Activated CD8-positive, alpha-beta T cell treated with anti-CD3 and anti-CD28 coated beads for 36 hours (primary cell): ENCODE results near the gene KCNMA1. TPM values are rescaled to one million over a fixed set of nuclear protein-coding genes. Genes with fewer than 3 reads are reported as not detected.

Experiments
- ATAC-seq: fragments of 200-7000 bp; cut with Tn5 transposase; one replicate; pipeline ENCODE4 v1.10.0; 2021; ENCODE audit warnings: mild to moderate bottlenecking, moderate library complexity
- CTCF ChIA-PET: fragments of 350-600 bp; sonication (Branson Sonifier 250); formaldehyde crosslinking; loops from one replicate; lab custom pipeline; 2021; ENCODE audit warnings: antibody characterized with exemption; lab: Charles Lee
- POLR2A ChIA-PET: fragments of 350-600 bp; sonication (Branson Sonifier 250); formaldehyde crosslinking; loops from one replicate; lab custom pipeline; 2021; ENCODE audit warnings: antibody characterized with exemption; lab: Charles Lee
- DNase-seq: peaks from one replicate; pipeline ENCODE4 v3.0.0-alpha.2; 2020
- H3K27ac Mint-ChIP-seq: one replicate; pipeline ENCODE4 v1.8.0; 2021; ENCODE audit warnings: mild to moderate bottlenecking, mixed read lengths
- H3K27me3 Mint-ChIP-seq: one replicate; pipeline ENCODE4 v1.8.0; 2021; ENCODE audit warnings: mixed read lengths
- H3K36me3 Mint-ChIP-seq: one replicate; pipeline ENCODE4 v1.8.0; 2021; ENCODE audit warnings: low read depth, mixed read lengths
- H3K4me1 Mint-ChIP-seq: one replicate; pipeline ENCODE4 v1.8.0; 2021; ENCODE audit warnings: low read depth, mixed read lengths
- H3K4me3 Mint-ChIP-seq: one replicate; pipeline ENCODE4 v1.8.0; 2021; ENCODE audit warnings: mild to moderate bottlenecking, moderate library complexity, mixed read lengths
- H3K9me3 Mint-ChIP-seq: one replicate; pipeline ENCODE4 v1.8.0; 2021; ENCODE audit warnings: mixed read lengths
- intact Hi-C: fragments of 100-400 bp; cut with micrococcal nuclease; formaldehyde crosslinking; loops from one replicate; pipeline ENCODE4 v1.10.0; 2022
- total RNA-seq, 2 experiments: library from RNA; stranded (reverse); gene quantifications; one replicate each; pipeline ENCODE4 v1.2.3, GENCODE V29; 2021
- TF ChIP-seq, protein P1 (sequence below): fragments of 200-600 bp; IDR thresholded peaks from one replicate; pipeline ENCODE4 v1.8.0; 2022; ENCODE audit warnings: antibody characterized with exemption, mild to moderate bottlenecking

Gene KCNMA1
- total RNA-seq, 2 experiments from 2014 or later: 0.18 TPM; not detected in 1

DNA sequence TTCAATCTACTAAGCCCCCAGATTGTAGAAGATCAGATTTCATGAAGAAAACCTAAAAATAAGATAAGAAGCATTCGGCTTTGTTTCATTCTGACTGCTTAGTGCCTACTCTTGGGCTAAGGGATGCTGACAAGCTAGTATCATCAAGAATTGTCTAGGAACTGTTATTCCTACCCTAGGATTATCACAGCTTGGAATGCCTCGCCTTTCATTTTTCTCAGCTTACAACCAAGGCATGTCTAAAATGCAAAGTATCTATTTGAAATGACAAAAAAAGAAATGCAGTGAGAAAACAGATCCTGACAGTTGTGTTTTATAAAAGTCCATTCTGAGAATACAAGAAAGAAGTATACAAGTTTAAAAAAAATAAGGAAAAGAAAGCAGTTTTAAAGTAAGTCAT is 441.0 kb downstream of the KCNMA1 start:
- TF ChIP-seq, protein P1, sequence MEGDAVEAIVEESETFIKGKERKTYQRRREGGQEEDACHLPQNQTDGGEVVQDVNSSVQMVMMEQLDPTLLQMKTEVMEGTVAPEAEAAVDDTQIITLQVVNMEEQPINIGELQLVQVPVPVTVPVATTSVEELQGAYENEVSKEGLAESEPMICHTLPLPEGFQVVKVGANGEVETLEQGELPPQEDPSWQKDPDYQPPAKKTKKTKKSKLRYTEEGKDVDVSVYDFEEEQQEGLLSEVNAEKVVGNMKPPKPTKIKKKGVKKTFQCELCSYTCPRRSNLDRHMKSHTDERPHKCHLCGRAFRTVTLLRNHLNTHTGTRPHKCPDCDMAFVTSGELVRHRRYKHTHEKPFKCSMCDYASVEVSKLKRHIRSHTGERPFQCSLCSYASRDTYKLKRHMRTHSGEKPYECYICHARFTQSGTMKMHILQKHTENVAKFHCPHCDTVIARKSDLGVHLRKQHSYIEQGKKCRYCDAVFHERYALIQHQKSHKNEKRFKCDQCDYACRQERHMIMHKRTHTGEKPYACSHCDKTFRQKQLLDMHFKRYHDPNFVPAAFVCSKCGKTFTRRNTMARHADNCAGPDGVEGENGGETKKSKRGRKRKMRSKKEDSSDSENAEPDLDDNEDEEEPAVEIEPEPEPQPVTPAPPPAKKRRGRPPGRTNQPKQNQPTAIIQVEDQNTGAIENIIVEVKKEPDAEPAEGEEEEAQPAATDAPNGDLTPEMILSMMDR: no peak
- Mint-ChIP-seq H3K9me3 (no peaks in the 10 kb centered on the region), H3K27me3 (peaks cover 5% of the 10 kb centered on the region), H3K27ac (no peak overlapping the region), H3K4me3 (no peak overlapping the region), H3K36me3 (no peaks in the 10 kb centered on the region), H3K4me1 (no peaks in the 10 kb centered on the region)
- ChIA-PET POLR2A (no interaction called here), CTCF (interaction anchor here (1.1 to 2.5 kb wide), 3 partner anchors 23 to 445 kb away, joined by 3 to 8 read pairs (median 4); no protein-coding TSS in a partner anchor)
- ATAC-seq: no peak
- DNase-seq: no peak
- intact Hi-C loops: no loop called here

DNA sequence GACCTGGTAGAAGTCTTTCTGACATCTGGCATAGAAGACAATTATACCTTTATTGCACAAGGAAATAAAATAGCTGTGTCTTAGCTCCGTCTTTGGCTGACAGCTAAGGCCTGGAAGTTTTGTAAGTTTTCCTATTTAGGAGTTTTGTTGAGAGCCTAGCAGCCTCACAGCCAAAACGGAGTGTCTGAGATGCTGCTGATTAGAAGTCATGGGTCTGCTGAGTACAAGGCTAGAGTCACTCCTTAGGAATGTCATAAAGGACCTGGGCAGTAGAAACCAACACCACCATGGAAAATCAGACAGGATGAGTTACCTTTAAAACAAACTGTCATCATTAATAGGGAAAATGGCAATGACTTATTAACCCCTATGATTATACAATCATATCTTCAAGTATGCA is 442.5 kb downstream of the KCNMA1 start:
- Mint-ChIP-seq H3K4me1 (no peaks in the 10 kb centered on the region), H3K36me3 (no peaks in the 10 kb centered on the region), H3K9me3 (no peaks in the 10 kb centered on the region), H3K27ac (no peak overlapping the region), H3K27me3 (peaks cover 9% of the 10 kb centered on the region), H3K4me3 (no peak overlapping the region)
- DNase-seq: no peak
- ChIA-PET POLR2A (no interaction called here), CTCF (interaction anchor here (1.2 to 2.5 kb wide), 2 partner anchors 21 to 516 kb away, joined by 3 to 8 read pairs; no protein-coding TSS in a partner anchor)
- TF ChIP-seq, protein P1: no peak
- no peak for ATAC-seq
- intact Hi-C loops: no loop called here

DNA sequence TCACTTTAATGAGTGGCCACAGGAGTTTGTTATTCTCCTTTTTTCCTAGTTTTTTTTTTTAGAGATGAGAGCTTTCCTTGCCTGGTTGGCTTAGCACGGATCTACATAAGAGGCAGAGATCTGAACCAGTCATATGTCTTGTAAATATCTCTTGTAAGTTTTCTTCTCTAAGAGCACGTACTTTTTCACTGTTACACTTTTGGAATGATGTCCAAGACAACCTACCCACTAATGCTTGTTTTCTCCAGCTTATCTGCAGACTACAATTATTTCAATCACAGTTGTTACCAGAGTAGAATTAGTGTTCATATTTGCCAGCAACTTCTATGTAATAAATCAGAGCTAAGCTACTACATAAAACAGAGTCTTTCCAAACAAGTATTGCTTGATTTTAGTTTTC is 444.6 kb downstream of the KCNMA1 start:
- ATAC-seq (no peak), DNase-seq (no peak)
- H3K4me1 Mint-ChIP-seq: no peaks in the 10 kb centered on the region
- TF ChIP-seq, protein P1: no peak
- H3K27me3 Mint-ChIP-seq: peaks cover 9% of the 10 kb centered on the region
- H3K9me3 Mint-ChIP-seq: no peaks in the 10 kb centered on the region
- no peak overlapping the region for H3K4me3 Mint-ChIP-seq
- POLR2A ChIA-PET: no interaction called here
- H3K36me3 Mint-ChIP-seq: no peaks in the 10 kb centered on the region
- intact Hi-C loops: no loop called here
- no peak overlapping the region for H3K27ac Mint-ChIP-seq
- CTCF ChIA-PET: no interaction called here

DNA sequence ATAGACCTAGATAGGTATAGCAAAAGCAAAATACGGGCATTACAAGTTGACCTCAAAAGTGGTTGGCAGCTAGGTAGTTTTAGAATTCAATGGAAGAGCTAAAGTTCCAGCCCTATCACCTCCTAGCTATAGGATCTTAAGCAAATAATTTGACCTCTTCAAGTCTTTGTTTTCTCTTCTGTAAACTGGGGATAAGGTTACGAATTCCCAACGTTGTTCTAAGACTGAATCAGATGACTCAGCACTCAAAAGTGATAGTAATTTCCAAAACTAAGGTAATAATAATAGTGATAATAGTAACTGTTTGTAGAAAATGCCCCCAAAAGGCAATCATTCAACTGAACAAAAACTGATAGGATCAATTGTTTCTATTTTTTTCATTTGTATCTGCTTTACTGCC is 445.2 kb downstream of the KCNMA1 start:
- ATAC-seq (no peak), DNase-seq (no peak)
- Mint-ChIP-seq H3K27me3 (peaks cover 10% of the 10 kb centered on the region), H3K4me1 (no peaks in the 10 kb centered on the region), H3K27ac (no peak overlapping the region), H3K36me3 (no peaks in the 10 kb centered on the region), H3K9me3 (no peaks in the 10 kb centered on the region), H3K4me3 (no peak overlapping the region)
- TF ChIP-seq, protein P1: no peak
- intact Hi-C loops: no loop called here
- POLR2A ChIA-PET: no interaction called here
- CTCF ChIA-PET: interaction anchor here (1.8 kb wide), 1 partner anchor 18 kb away, joined by 5 read pairs; no protein-coding TSS in a partner anchor

DNA sequence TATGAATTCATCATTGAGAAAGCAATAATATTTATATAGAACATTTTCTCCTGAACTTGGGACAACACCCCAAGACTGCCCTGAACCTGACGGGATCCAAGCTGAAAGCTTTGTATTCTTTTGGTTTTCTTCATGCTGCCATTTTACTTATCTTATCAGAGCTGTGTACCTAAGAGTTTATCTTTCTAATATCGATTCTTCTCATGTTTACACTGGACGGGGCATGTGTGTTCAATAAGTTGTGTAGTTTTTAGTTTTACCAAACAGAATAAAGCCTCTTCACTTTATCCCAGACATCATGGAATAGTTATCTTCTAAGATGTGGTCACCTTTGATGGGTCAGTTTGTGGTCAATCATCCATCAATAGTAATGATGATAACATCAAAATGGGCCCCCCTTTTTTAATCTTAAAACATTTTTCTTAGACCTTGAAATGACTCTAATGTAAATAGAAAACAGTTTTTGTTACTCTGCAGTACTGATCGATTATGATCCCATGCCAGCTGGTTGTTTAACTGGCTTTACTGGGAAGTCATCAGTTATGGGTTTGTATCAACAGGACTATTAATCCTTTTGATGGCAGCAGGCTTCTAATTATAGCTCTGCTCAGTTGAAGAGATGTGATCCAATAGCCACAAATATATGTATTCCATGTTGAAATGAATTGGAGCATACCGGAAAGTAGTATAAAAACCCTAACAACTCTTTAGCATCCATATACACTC is 446.1 kb downstream of the KCNMA1 start:
- POLR2A ChIA-PET: no interaction called here
- no peak for ATAC-seq
- Mint-ChIP-seq H3K4me1 (no peaks in the 10 kb centered on the region), H3K9me3 (no peaks in the 10 kb centered on the region), H3K27me3 (peaks cover 11% of the 10 kb centered on the region), H3K4me3 (no peak overlapping the region), H3K27ac (no peak overlapping the region), H3K36me3 (no peaks in the 10 kb centered on the region)
- intact Hi-C loops: no loop called here
- no peak for DNase-seq
- CTCF ChIA-PET: interaction anchor here (1.8 kb wide), 1 partner anchor 17 kb away, joined by 5 read pairs; no protein-coding TSS in a partner anchor
- TF ChIP-seq, protein P1: no peak
